Coronary artery (tissue), 2 donors: ENCODE data around the gene CALM1.

Source experiments
- DNase-seq: peaks from one replicate; pipeline ENCODE4 v3.0.0-alpha.2; 2017; ENCODE audit warnings: low spot score
- H3K27ac ChIP-seq, 2 donors: fragments of 200-600 bp; sonication (generic); one replicate each; pipeline ENCODE4 v1.5.1; 2016 to 2019
- H3K4me3 ChIP-seq: fragments of 200-600 bp; sonication (generic); 2 replicates; pipeline ENCODE4 v1.5.1; 2016; ENCODE audit warnings: mild to moderate bottlenecking, moderate library complexity
- TF ChIP-seq, protein P1 (sequence below): fragments of 200-600 bp; sonication (generic); IDR thresholded peaks from one replicate; pipeline ENCODE4 v1.5.1; 2019; ENCODE audit warnings: antibody characterized with exemption

CALM1 gene

GRCh38 chr14:90397425-90398314, 841 bp downstream of the CALM1 start:
- TF ChIP-seq, protein P1, sequence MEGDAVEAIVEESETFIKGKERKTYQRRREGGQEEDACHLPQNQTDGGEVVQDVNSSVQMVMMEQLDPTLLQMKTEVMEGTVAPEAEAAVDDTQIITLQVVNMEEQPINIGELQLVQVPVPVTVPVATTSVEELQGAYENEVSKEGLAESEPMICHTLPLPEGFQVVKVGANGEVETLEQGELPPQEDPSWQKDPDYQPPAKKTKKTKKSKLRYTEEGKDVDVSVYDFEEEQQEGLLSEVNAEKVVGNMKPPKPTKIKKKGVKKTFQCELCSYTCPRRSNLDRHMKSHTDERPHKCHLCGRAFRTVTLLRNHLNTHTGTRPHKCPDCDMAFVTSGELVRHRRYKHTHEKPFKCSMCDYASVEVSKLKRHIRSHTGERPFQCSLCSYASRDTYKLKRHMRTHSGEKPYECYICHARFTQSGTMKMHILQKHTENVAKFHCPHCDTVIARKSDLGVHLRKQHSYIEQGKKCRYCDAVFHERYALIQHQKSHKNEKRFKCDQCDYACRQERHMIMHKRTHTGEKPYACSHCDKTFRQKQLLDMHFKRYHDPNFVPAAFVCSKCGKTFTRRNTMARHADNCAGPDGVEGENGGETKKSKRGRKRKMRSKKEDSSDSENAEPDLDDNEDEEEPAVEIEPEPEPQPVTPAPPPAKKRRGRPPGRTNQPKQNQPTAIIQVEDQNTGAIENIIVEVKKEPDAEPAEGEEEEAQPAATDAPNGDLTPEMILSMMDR: no peak
- peak overlapping the region; percentile 93 to 94 for H3K27ac ChIP-seq
- DNase-seq: peak; percentile 83

DNA sequence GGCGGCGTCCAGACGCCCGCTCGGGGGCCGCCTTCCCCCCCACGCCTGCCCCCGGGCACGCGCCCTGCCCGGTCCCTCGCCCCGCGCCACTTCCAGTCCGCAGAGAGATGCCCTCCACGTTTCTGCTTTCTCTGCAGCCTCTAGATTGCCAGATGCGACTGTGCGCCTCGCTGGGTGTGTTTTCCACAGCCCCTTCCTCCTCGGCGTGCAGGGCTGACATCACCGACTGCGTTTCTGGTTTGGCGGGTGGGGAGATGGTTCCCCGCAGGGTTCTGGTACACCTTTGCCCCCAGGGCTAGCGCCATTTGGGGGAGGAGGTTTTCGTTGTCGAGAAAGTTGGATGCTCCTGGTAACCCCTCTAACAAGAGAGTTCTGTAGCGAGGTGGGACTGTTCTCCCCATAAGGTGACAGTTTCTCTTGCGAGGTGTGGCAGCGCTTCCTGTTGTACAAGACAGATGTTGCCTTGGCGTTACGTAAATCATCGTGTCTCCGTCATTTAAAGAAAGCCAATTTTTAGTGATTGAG, 1.5 kb downstream of the CALM1 start:
- DNase-seq: peak; percentile 79
- TF ChIP-seq, protein P1: no peak
- H3K4me3 ChIP-seq: peak overlapping the region; percentile 82
- peak overlapping the region; percentile 93 to 94 for H3K27ac ChIP-seq

More at GRCh38 chr14:90397425-90398314, 841 bp downstream of the CALM1 start:
- H3K4me3 ChIP-seq: peak overlapping the region; percentile 82

- Histone ChIP-seq H3K27ac (peak overlapping the region; percentile 93 to 94), H3K4me3 (peak overlapping the region; percentile 82)
- DNase-seq: no peak
- TF ChIP-seq, protein P1: no peak
These were observed 2.2 kb downstream of the CALM1 start for GRCh38 chr14:90398841-90399540.

DNA sequence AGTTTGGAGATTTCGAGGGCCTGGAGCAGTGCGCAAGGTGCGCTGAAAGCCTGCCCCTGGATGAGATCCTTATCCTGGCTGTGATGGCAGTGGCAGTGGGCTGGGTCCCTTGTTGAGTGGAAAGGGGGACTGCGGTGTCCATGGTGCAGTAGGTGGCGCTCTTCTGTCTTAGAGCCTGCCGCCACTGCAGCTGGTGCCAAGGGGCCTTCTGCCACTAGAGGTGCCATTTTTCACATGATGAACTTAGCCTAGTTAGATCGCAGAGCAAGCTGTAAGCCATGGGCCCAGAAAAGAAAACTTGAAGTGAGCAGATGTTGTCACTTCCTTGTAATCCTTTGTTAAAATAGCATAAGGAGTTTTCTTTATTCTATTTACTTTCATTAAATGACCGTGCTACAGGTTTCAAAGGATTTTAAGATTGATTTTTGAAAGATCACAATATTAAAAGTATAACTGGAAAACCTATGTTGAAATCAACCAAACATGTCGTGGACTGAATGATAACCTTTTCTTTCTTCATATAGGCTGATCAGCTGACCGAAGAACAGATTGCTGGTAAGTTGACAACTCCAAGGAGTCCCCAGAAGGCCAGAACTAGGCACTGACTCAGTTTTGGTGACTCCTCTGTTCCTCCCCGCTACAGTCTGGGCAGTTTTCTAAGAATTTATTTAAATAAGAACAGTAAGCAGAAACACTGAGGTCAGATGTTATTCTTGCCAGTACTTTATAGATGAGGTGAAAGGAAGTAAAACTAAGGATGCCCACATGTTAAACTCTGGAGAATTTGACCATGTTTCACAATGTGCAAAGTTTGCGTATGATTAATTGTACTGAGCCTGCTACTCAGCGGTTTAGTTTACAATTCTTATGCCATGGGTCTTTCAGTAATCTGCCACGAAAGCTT, 3.0 kb downstream of the CALM1 start:
- TF ChIP-seq, protein P1: peak; percentile 98
- Histone ChIP-seq H3K4me3 (peak overlapping the region; percentile 82), H3K27ac (peak overlapping the region; percentile 93 to 94)
- peak; percentile 89 for DNase-seq

DNA sequence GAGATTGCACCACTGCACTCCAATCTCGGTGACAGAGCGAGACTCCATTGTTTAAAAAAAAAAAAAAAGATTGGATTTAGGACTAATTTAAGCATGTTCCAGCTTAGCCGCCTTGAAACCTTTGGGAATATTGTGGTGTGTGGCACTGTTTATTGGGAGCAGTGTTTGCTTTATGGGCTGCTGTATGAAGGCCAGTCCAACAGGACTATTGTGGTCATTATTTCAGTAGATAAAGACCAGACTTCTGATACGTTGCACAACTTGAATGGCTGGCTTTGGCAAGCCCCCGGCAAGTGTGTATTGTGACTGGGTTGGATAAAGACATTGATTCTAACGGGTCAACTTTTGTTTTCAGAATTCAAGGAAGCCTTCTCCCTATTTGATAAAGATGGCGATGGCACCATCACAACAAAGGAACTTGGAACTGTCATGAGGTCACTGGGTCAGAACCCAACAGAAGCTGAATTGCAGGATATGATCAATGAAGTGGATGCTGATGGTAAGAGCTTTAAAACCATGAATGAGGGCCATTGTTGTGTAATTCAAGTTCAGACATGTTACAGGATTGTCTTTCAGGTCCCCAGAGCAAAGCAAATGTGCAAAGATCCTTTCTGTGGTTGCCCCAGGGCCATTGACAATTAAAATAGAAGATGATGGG, 4.2 kb downstream of the CALM1 start:
- Histone ChIP-seq H3K4me3 (no peak overlapping the region), H3K27ac (peak overlapping the region; percentile 93 to 94)
- no peak for DNase-seq
- TF ChIP-seq, protein P1: no peak

GRCh38 chr14:90402016-90402415, 5.2 kb downstream of the CALM1 start:
- no peak for DNase-seq
- no peak overlapping the region for H3K4me3 ChIP-seq
- peak overlapping the region; percentile 16 to 21 for H3K27ac ChIP-seq
- TF ChIP-seq, protein P1: no peak
